ENCODE measurements around the gene PALLD. TPM values are rescaled to one million over a fixed set of nuclear protein-coding genes. Genes with fewer than 3 reads are reported as not detected.

The PALLD gene
- total RNA-seq, 2 donors from 2014 or later, result 705 to 752 TPM

DNA sequence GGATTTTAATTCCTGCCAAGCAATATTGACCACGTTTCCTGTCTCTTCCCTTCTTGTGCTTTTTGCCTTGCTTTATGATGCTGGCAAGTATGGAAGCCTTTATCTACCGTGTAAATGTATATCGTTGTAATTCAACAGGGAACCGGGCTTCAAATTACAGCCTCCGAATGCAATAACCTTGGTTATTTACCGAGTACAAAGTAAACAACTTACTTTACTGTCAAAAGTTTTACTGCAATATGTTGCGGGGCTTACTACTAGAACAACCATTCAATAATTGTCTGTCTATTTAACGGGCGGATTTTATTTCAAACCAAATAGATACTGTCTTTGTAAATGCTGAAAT, 73.1 kb downstream of the PALLD start:
- no peak overlapping the region for H3K27ac ChIP-seq
- DNase-seq (ENCODE audit: low spot score), result no peak
- H3K4me3 ChIP-seq, result no peak overlapping the region
- TF ChIP-seq, protein P1, sequence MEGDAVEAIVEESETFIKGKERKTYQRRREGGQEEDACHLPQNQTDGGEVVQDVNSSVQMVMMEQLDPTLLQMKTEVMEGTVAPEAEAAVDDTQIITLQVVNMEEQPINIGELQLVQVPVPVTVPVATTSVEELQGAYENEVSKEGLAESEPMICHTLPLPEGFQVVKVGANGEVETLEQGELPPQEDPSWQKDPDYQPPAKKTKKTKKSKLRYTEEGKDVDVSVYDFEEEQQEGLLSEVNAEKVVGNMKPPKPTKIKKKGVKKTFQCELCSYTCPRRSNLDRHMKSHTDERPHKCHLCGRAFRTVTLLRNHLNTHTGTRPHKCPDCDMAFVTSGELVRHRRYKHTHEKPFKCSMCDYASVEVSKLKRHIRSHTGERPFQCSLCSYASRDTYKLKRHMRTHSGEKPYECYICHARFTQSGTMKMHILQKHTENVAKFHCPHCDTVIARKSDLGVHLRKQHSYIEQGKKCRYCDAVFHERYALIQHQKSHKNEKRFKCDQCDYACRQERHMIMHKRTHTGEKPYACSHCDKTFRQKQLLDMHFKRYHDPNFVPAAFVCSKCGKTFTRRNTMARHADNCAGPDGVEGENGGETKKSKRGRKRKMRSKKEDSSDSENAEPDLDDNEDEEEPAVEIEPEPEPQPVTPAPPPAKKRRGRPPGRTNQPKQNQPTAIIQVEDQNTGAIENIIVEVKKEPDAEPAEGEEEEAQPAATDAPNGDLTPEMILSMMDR (IDR thresholded peaks at IDR 0.05), result no peak
- H3K4me1 ChIP-seq (ENCODE audit: control insufficient read depth in 1 of 2, low read depth in 2 of 2), result peaks cover 0 to 28% of the 10 kb centered on the region in 2 donors
- no peaks in the 10 kb centered on the region for H3K27me3 ChIP-seq (replicated peaks; ENCODE audit: insufficient read depth)
- no peaks in the 10 kb centered on the region for H3K36me3 ChIP-seq
- H3K9me3 ChIP-seq, result no peaks in the 10 kb centered on the region
- no peak for ATAC-seq (ENCODE audit: insufficient number of reproducible peaks, low FRiP score, low read depth)

DNA sequence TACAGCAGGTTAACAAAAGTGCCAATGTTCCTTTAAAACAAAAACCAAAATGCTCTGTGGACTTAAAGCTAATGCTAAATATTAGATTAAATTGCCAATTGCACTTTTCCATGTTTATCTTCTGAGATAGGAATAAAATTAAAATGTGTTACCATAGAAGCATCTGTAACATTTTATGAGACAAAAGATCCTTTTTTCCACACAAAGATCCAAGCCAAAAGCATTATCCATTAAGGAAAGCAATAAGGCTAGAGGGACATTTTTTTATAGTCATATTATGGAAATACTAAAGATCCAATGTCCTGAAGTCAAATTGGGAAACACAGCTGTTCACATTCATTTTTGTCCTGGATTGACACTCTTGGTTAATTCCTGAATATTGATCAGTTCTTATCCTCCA, 73.6 kb downstream of the PALLD start:
- H3K27me3 ChIP-seq (replicated peaks; ENCODE audit: insufficient read depth), result no peaks in the 10 kb centered on the region
- no peaks in the 10 kb centered on the region for H3K36me3 ChIP-seq
- no peak overlapping the region for H3K4me3 ChIP-seq
- H3K27ac ChIP-seq, result no peak overlapping the region
- DNase-seq (ENCODE audit: low spot score) (no peak), ATAC-seq (ENCODE audit: insufficient number of reproducible peaks, low FRiP score, low read depth) (no peak)
- no peaks in the 10 kb centered on the region for H3K9me3 ChIP-seq
- TF ChIP-seq, protein P1 (IDR thresholded peaks at IDR 0.05), result no peak
- peaks cover 0 to 28% of the 10 kb centered on the region in 2 donors for H3K4me1 ChIP-seq (ENCODE audit: control insufficient read depth in 1 of 2, low read depth in 2 of 2)

DNA sequence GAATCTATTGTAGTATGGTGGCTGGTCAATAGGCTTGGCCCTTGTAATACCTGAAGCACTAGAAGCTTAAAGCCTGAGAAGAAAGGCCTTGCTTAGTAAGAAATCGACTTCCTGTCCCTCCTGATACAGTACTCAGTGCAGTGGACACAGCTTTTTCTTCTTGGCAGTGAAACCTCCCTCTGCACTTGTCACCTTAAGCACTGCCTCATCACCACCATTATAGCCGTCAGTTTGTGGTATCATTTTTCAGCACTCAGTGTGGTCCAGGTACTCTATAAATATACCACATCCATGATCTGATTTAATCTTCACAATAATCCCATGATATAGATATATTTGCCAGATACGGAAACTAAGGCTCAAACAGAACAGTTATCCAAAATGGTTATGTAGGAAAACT, 75.2 kb downstream of the PALLD start:
- ATAC-seq (ENCODE audit: insufficient number of reproducible peaks, low FRiP score, low read depth), result no peak
- Histone ChIP-seq H3K36me3 (no peaks in the 10 kb centered on the region), H3K4me1 (ENCODE audit: control insufficient read depth in 1 of 2, low read depth in 2 of 2) (peaks cover 0 to 28% of the 10 kb centered on the region in 2 donors), H3K27ac (no peak overlapping the region), H3K27me3 (replicated peaks; ENCODE audit: insufficient read depth) (no peaks in the 10 kb centered on the region), H3K9me3 (no peaks in the 10 kb centered on the region), H3K4me3 (no peak overlapping the region)
- no peak for DNase-seq (ENCODE audit: low spot score)
- TF ChIP-seq, protein P1 (IDR thresholded peaks at IDR 0.05), result no peak

DNA sequence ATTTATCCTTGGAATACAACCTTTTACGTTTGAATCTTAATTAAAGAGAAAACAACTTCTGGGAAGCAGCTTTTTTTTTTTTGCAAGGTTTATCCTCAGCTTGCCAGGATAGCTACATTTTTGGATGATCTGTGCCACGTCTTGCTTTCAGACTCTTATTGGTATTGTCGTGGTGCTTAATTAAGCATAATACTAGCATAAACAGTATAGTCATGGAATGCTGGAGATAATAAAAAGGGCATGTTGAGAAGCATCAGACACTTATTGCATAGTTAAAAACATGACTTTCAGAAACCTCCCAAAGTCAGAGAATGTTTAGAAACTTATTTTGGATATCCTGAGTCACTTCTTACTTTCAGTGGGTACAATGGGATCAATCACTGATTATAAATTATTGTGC, 77.0 kb downstream of the PALLD start:
- H3K36me3 ChIP-seq, result no peaks in the 10 kb centered on the region
- peaks cover 0 to 28% of the 10 kb centered on the region in 2 donors for H3K4me1 ChIP-seq (ENCODE audit: control insufficient read depth in 1 of 2, low read depth in 2 of 2)
- no peak overlapping the region for H3K27ac ChIP-seq
- ATAC-seq (ENCODE audit: insufficient number of reproducible peaks, low FRiP score, low read depth), result no peak
- no peaks in the 10 kb centered on the region for H3K27me3 ChIP-seq (replicated peaks; ENCODE audit: insufficient read depth)
- no peak overlapping the region for H3K4me3 ChIP-seq
- no peaks in the 10 kb centered on the region for H3K9me3 ChIP-seq
- TF ChIP-seq, protein P1 (IDR thresholded peaks at IDR 0.05), result no peak
- DNase-seq (ENCODE audit: low spot score), result no peak

DNA sequence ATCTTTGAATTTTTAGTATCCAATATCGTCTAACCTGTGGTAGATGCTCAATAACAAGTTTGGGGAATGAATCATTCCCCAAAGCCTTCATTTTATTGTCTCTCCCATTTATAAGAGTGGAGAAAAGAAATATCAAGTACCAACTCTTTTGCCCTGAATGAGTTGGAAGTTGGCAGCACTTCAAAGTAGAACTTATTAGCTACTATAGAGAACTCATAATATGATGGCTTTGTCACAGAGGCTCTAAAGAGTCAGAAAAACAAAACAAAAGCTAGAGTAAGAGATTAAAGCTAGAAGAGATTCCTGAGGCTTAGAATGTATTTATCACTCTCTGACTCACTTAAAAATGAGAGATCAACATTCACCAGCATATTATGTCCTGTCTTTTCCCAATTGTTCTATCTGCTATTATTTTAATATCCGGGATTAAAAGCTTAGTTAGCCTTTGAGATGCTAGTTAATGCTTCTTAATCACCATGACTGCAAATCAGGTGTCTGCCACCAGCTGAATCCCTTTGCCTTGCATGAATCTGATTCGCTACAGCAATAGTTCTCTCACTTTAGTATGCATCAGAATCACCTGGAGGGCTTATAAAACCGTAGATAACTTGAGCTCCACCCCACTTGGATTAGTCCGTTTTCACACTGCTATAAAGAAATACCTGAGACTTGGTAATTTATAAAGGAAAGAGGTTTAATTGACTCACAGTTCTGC, 77.9 kb downstream of the PALLD start:
- Histone ChIP-seq H3K4me1 (ENCODE audit: control insufficient read depth in 1 of 2, low read depth in 2 of 2) (peaks cover 0 to 19% of the 10 kb centered on the region in 2 donors), H3K9me3 (no peaks in the 10 kb centered on the region), H3K36me3 (no peaks in the 10 kb centered on the region), H3K27me3 (replicated peaks; ENCODE audit: insufficient read depth) (no peaks in the 10 kb centered on the region), H3K4me3 (no peak overlapping the region), H3K27ac (no peak overlapping the region)
- no peak for ATAC-seq (ENCODE audit: insufficient number of reproducible peaks, low FRiP score, low read depth)
- TF ChIP-seq, protein P1 (IDR thresholded peaks at IDR 0.05), result no peak
- no peak for DNase-seq (ENCODE audit: low spot score)
